ENCODE data around the gene LRRC72. TPM values are rescaled to one million over a fixed set of nuclear protein-coding genes. Genes with fewer than 3 reads are reported as not detected.

Gene LRRC72
- total and polyA plus RNA-seq, 9 of the 15 experiments (the other 6 are each of a cell fraction or from before 2014, with no cell fraction given) = 0.10 TPM; not detected in 8

GRCh38 chr7:16562456-16563220 lies 36.0 kb downstream of the LRRC72 start (continued):
- TF ChIP-seq CHAMP1 (IDR thresholded peaks at IDR 0.05) (0 out of 2 replicates have a peak, but pooled peaks have one; percentile 20), ESRRA (IDR thresholded peaks at IDR 0.05; ENCODE audit: borderline replicate concordance, low read depth) (peak; percentile 89), IFI16 (CRISPR knock-in tag; IDR thresholded peaks at IDR 0.05) (no peak), ZNF583 (CRISPR knock-in tag; IDR thresholded peaks at IDR 0.05) (no peak), HSF4 (CRISPR knock-in tag; IDR thresholded peaks at IDR 0.05; ENCODE audit: borderline replicate concordance) (no peak)
